Mesothelial cell of epicardium (in vitro differentiated cells): Measurements from ENCODE around the gene KCNQ5. TPM values are rescaled to one million over a fixed set of nuclear protein-coding genes. Genes with fewer than 3 reads are reported as not detected.

ENCODE experiments used
- DNase-seq, 2 experiments: peaks; one replicate each; pipeline ENCODE4 v3.0.0; 2021; ENCODE audit warnings: low spot score in 2 of 2; ENCODE audit not compliant: unreplicated experiment in 2 of 2
- H3K27ac Mint-ChIP-seq: 2 replicates; pipeline ENCODE4 v1.8.0; 2021; ENCODE audit warnings: mixed read lengths
- H3K27me3 Mint-ChIP-seq: 2 replicates; pipeline ENCODE4 v1.8.0; 2021; ENCODE audit warnings: low read depth, mixed read lengths
- H3K36me3 Mint-ChIP-seq: 2 replicates; pipeline ENCODE4 v1.8.0; 2021; ENCODE audit warnings: mixed read lengths
- H3K4me1 Mint-ChIP-seq: 2 replicates; pipeline ENCODE4 v1.8.0; 2021; ENCODE audit warnings: mixed read lengths
- H3K4me3 Mint-ChIP-seq: 2 replicates; pipeline ENCODE4 v1.8.0; 2021; ENCODE audit warnings: mild to moderate bottlenecking, moderate library complexity, mixed read lengths
- H3K9me3 Mint-ChIP-seq: 2 replicates; pipeline ENCODE4 v1.8.0; 2021; ENCODE audit warnings: mixed read lengths
- CTCF ChIP-seq: fragments of 200-600 bp; sonication (generic); IDR thresholded peaks from one replicate; pipeline ENCODE4 v1.5.0; 2021; ENCODE audit warnings: antibody characterized with exemption; ENCODE audit not compliant: unreplicated experiment
- total RNA-seq: library from RNA; stranded (reverse); gene quantifications from 3 replicates; pipeline ENCODE4 v1.2.1, GENCODE V29; 2021

Gene KCNQ5
- total RNA-seq, 1 donor from 2014 or later = 4.8 TPM

- no peak for DNase-seq
- H3K27me3 Mint-ChIP-seq = no peaks in the 10 kb centered on the region
- H3K4me1 Mint-ChIP-seq = no peaks in the 10 kb centered on the region
- no peak for TF ChIP-seq CTCF
- no peaks in the 10 kb centered on the region for H3K36me3 Mint-ChIP-seq
- peaks cover 3% of the 10 kb centered on the region for H3K9me3 Mint-ChIP-seq
- no peak overlapping the region for H3K4me3 Mint-ChIP-seq
- H3K27ac Mint-ChIP-seq = no peak overlapping the region
These were observed 547.8 kb downstream of the KCNQ5 start for GRCh38 chr6:73169633-73170032.

GRCh38 chr6:73174646-73175045 is 552.8 kb downstream of the KCNQ5 start:
- Mint-ChIP-seq H3K9me3 (no peaks in the 10 kb centered on the region), H3K27ac (no peak overlapping the region), H3K4me3 (no peak overlapping the region), H3K27me3 (peaks cover 6% of the 10 kb centered on the region), H3K36me3 (no peaks in the 10 kb centered on the region), H3K4me1 (no peaks in the 10 kb centered on the region)
- no peak for DNase-seq
- TF ChIP-seq CTCF = no peak

GRCh38 chr6:73176057-73176456 is 554.2 kb downstream of the KCNQ5 start:
- peaks cover 11% of the 10 kb centered on the region for H3K27me3 Mint-ChIP-seq
- H3K27ac Mint-ChIP-seq = no peak overlapping the region
- no peaks in the 10 kb centered on the region for H3K9me3 Mint-ChIP-seq
- H3K36me3 Mint-ChIP-seq = no peaks in the 10 kb centered on the region
- no peak overlapping the region for H3K4me3 Mint-ChIP-seq
- no peak for DNase-seq
- peaks cover 4% of the 10 kb centered on the region for H3K4me1 Mint-ChIP-seq
- TF ChIP-seq CTCF = no peak

GRCh38 chr6:73177221-73177944 is 555.5 kb downstream of the KCNQ5 start:
- Mint-ChIP-seq H3K9me3 (no peaks in the 10 kb centered on the region), H3K27me3 (peaks cover 11% of the 10 kb centered on the region), H3K27ac (no peak overlapping the region), H3K4me3 (no peak overlapping the region), H3K36me3 (no peaks in the 10 kb centered on the region), H3K4me1 (peaks cover 4% of the 10 kb centered on the region)
- no peak for DNase-seq
- TF ChIP-seq CTCF = no peak

GRCh38 chr6:73180076-73180738 is 558.3 kb downstream of the KCNQ5 start:
- Mint-ChIP-seq H3K27me3 (peaks cover 13% of the 10 kb centered on the region), H3K4me1 (peaks cover 4% of the 10 kb centered on the region), H3K4me3 (no peak overlapping the region), H3K36me3 (no peaks in the 10 kb centered on the region), H3K9me3 (no peaks in the 10 kb centered on the region), H3K27ac (no peak overlapping the region)
- no peak for DNase-seq
- TF ChIP-seq CTCF = no peak
